ENCODE data around the gene NFYA. TPM values are rescaled to one million over a fixed set of nuclear protein-coding genes. Genes with fewer than 3 reads are reported as not detected.

The NFYA gene
- total RNA-seq, 1 donor from 2014 or later: 17.2 TPM

DNA sequence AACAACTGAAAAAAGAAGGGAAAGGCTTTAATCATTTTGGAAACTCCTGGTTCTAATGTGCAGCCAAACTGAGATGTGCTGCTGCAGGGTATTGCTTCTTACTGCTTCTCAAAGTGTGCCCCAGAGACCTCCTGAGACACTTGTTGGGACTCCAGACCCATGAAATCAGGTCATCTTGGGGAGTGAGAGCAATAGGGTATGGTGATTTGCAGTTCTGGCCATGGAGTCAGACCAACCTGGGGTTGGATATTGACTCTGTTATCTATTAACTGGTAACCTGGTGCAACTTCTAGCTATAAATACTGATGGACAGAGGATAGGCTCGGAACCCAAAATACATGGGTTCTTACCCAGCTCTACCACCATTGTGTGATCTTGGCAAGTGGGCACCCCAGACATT, 26.7 kb upstream of the NFYA start:
- DNase-seq (ENCODE audit: low read depth): no peak

DNA sequence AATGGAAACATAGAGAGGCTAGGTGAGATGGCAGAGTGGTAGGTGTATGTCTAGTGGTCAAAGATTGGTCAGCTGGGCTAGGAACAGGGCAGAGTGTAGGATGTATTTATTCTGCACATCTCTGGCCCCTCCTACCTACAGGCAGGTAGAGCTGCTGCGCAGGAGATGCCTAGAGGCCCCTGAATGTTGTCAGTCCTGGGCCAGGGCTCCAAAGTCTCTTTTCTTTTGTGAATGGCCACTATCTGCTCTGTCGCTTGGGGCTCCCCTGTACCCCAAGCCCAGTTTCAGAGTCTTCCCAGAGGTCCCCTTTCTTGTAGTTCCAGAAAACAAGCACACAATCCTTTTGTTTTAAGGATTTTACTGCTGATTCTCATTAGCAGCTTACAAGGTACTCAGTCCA, 25.5 kb upstream of the NFYA start:
- no peak for DNase-seq (ENCODE audit: low read depth)

DNA sequence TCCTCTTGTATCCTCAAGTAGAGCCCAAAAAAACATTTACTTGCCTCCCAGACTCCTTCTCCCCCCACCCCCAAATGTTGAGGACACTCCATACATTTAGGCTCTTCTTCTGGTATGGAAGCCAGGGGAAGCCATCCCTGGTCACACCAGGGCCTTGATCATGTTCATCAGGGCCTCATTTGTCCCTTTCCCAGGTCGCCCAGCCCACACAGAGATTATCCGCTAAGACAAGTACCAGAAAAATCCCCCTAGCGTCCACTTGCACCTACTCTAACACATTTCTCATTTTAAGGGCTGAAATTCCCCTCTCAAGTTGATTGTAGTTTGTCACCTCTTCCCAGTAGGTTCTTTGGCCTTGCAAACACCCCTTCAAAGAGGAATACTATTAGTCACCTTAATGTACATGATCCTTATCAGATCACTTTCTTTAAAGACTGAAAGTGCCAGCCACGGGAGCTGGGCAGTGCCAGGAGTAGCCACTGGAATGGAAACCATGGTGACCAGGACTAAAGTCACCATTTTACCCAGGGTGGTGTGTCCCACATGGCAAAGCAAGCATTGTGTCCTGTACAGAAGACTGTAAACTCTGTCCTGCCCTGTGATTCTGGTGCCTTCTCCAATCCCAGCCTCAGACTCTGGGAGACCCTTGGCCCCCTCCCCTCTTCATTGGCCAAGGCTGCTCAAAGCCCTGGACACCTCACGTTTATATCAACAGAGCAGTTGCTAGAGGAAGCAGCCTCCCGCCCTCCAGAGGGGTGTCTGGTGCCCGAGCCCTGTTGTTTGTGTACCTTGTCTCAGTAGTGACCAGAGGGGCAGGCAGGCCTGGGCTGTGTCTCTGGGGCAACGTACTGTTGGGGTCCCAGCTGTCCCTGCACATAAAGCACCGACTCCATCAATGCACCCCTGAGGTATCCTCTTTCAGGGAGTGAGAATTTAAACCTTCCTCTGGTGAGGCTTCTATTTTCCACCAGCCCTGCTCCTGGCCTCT, 24.7 kb upstream of the NFYA start:
- no peak for DNase-seq (ENCODE audit: low read depth)

DNA sequence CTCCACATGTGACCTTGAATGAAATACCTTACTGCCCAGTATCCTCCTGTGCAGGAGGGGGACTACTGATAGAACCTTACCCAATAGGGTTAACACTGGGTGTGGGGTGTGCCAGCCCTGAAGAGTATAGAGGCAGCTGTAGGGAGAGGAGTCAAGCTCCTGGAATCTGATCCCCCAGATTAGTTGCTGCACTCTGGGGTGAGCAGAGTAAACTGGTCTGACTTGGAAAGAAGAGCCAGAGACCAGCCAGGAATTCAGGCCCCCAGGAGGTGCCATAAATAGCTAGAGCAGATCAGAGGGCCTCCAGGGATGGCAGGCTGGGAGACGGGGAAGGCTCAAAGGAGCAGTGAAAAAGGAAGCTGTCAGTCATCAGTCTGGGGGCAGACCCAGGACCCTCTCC, 23.3 kb upstream of the NFYA start:
- DNase-seq (ENCODE audit: low read depth): peak; percentile 83

DNA sequence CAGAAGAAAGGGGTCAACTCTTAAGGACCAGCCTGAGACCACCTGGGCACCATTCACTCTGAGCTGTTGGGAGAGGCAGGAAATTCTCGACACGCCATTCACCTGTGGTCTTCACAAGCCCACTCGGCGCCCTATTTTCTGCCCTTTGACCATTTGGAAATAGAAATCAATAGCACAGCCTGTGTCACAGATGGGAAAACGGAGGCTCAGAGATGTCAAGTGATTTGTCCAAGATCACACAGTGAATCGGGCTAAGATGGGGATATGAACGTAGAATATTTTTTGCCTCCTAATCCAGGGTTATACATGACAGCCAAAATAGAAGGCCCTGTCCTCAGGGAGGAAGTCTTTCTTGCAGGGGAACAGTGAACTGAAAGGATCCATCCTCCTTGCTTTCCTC, 22.8 kb upstream of the NFYA start:
- no peak for DNase-seq (ENCODE audit: low read depth)

DNA sequence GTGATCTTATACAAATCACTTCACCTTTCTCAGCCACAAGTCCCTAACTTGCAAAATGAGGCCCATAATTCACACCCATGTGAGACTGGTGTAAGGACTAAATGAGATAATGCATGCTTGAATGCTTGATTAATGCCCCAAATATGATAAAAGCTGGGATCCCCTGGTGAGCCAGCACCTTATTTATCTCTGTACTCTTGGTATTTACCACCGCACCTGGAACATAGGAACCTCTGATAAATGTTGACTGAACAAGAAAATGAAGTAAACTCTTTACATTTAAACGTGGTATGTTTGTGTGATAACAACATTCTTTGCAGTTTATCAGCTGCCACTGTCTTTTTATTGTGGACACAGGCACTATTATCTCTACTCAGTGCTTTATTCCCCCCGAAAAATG, 22.2 kb upstream of the NFYA start:
- no peak for DNase-seq (ENCODE audit: low read depth)

DNA sequence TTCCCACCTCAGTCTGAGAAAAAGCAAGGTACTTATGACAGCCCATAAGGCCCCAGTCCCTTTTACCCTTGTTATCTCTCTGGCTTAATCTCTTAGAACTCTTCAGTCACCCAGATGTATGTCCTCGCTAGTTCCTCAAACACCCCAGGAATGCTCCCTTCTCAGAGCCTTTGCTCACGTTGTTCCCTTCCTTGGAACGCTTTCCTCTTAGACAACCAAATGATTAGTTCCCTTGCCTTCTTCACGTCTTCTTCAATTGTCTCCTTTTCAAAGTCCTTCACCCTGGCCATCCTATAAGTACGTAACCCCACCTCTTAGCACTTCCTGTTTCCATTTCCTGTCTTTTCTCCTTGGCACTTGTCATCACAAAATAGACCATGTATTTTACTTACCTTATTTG, 20.9 kb upstream of the NFYA start:
- no peak for DNase-seq (ENCODE audit: low read depth)

DNA sequence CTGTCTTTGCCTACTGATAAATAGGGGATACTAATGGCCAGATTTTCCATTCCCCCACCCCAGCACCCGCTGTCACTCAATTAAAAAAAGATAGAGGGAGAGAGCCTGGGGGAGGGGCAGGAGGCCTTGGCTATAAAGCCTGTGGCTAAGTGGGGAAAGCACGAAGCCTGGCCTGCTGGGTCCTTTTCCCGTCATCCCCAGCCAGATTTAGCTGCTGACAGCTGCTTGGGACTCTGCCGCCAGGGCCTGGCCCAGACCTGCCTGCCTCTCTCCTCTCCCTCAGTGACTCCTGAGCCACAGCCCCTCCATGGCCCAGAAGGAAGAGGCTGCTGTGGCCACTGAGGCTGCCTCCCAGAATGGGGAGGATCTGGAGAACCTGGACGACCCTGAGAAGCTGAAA, 19.7 kb upstream of the NFYA start, which contains the start of gene APOBEC2:
TSS of gene APOBEC2 (plus strand) at position 162 of the 400 bp plus-strand sequence. CDS start at position 308, 146 bp downstream.
- DNase-seq (ENCODE audit: low read depth): peak; percentile 92

DNA sequence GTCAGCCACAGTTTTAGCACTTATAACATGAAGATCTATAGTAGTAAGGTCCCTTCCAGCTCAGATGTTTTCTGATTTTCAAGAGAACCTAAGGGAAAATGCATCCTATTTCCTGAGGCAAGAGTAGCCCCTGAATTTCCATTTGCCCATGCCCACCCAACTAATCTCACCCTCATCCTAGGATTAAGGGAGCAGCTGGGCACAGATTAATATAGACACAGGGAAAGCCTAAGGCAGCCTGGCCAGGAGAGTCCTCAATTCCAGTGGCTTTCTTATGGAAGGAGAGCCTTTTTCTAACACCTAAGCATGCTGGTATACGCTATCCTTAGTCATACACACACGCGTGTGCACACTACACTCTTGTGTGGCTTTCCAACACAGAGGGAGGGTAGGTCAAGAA, 18.3 kb upstream of the NFYA start:
- no peak for DNase-seq (ENCODE audit: low read depth)

DNA sequence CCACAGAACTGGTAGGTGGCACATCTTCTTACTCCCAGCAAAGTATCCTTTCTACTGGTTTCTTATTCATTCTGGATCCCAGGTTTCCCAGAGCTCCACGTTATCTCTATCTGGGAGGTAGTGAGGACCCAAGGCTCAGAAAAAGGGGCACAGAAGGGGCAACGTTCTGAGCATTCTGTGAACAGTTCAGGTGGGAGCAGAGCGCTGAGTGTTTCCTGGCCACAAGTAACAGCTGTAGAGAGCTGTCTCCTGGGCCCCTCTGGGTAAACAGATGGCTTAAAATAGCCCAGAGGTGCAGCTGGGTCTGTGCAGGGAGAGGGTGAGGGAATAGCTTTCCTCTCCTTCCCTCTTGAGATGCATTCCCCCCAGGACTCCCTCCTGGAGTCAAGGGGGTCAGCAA, 17.6 kb upstream of the NFYA start:
- peak; percentile 75 for DNase-seq (ENCODE audit: low read depth)

DNA sequence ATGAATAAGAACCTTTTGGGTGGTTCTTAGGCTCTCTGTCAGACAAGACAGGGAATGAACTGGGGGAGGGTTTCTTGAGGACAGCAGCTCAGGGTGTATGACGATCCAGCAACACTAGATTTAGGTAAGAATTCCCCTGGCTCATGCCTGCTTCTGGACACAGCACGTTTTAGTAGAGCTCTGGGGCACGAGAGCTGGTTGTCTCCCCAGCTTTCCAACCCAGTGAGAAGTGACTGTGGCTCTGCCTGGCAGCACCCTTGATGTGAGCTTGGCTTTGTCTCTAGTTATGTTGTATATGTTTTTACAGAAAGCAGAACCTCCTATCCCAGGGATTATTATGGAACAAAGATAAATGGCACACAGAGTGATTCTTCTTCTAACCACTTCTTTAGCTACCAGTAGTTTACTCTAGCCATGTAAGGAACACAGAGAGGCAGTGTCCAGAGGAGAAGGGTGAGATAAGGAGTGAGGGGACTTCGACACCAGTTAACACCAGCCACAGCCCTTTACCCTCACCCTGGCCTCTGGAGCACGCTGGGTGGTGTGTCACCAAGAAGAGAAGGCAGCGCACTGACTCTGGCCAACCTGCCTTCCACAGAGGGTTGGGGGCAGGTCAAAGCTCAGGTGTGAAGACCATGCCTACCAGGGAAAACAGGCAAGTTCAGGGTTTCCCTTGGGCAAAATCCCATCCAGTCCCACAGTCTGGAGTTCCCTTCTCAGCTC, 15.8 kb upstream of the NFYA start:
- no peak for DNase-seq (ENCODE audit: low read depth)

DNA sequence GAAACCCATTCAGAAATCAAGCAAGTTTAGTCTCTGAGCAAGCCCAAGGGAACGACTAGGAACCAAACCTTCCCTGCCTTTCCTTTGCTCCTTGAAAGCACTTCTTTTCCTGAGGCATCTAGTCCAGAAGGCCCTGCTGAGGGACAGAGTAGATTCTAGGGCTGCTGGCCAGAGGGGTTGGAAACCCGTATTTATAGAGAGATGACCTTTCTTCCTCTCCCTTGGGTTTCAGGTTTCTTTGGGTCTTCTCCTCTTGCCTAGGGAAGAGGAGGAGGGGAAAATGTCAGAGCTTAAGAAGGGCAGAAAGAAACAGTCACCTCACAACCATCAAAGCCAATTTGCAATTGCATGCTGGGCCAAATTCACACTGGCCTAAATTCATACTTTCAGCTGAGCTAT, 14.0 kb upstream of the NFYA start:
- DNase-seq (ENCODE audit: low read depth): peak; percentile 72

DNA sequence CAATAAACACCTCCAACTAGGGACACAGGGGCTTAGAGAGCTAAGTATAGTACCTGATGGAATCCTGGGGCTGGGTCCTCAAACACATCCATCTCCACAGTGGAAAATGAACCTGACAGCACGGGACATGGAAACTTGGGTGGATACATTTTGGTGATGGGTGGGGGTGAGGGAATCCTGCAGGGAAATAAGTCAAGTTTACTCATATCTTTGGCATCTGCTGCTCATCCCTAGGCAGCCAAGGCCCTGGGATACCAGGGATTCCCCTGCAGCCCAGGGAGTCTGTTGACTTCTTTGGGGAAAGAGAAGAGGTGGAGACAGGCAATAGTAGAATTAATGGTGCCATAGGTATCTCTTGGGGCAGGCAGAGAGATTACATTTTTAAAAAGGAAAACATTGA, 13.2 kb upstream of the NFYA start:
- peak; percentile 66 for DNase-seq (ENCODE audit: low read depth)

DNA sequence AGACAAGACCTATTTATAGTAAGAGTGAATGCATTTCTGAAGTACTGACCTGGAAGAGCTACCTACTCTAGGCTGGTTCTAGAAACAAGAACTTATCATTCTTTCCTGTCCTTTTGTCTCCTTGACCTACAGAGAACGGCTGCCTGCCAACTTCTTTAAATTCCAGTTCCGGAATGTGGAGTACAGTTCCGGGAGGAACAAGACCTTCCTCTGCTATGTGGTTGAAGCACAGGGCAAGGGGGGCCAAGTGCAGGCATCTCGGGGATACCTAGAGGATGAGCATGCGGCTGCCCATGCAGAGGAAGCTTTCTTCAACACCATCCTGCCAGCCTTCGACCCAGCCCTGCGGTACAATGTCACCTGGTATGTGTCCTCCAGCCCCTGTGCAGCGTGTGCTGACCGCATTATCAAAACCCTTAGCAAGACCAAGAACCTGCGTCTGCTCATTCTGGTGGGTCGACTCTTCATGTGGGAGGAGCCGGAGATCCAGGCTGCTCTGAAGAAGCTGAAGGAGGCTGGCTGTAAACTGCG, 11.5 kb upstream of the NFYA start:
- no peak for DNase-seq (ENCODE audit: low read depth)

DNA sequence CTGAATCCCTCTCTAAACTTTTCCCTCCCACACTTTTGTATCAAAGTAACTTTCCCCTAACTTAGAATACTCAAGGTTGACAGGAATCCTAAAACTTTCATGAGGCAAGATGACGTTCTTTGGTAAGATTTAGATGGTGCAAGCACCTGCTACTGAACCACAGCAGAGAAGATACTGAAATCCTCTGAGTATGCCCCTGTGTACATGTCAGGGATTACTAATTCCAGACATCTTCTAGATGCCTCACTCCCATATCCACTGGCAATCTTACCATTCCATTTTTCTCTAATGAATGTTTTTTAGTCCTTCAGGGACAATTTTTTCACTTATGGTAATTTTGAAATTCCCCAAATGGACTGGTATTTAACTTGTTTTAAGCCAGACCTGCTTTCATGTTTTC, 10.7 kb upstream of the NFYA start:
- no peak for DNase-seq (ENCODE audit: low read depth)

DNA sequence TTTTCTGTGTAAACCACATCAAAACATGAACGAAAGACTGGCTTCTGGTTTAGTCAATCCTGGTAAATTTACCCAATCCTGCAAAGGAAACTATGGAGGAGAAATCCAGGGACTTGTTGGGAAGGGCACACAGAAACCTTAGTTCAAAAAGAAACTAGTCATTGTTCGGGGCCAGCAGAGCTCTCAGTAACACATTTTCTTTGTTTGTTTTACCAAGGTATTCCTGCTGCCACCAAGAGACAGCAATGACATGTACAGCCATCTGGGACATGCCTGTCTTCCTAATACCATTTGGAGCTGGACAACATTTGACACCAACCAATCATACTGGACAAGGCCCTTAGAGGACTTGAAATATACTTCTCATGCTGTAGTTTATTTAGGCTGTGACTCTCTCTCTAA, 8.9 kb upstream of the NFYA start:
- peak; percentile 70 for DNase-seq (ENCODE audit: low read depth)

DNA sequence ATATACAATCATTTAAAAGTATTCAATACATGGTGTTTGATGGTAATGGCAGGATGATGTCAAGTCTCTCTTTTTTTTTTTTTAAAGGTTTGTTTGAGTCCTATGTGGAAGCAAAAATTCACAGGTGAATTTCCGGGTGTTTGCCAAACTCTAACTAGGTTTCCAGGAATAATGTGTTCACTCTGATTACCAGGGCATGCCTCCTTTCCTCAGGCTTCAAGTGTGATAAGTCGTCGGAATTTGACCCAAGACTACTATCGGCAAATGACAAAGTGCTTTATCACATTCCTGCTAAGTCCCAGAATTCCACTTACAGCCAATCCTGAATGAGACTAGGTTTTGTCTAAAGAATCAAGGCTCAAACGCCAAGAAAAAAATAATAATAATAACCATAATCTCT, 7.9 kb upstream of the NFYA start:
- DNase-seq (ENCODE audit: low read depth): no peak

DNA sequence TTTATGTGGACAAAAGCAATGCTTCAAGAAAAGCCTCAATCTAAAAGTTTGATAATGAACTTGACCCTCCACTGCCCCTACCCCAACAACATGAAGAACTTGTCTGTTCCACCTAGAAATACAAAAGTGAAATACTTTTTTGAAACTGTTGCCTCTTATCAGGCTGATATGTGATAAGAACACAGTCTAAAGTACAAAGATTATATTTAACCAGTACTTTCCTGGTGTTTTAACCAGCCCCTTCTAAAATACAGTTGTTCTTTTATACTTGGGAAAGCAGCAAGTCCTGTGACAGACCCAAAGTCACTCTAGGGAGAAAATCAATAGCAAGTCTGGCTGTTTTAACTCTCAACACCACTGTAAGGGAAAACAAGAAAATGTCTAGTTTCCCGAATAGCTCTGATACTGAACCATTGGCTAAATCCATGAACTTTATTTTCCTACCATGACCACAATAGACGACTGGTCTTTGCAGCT, 7.2 kb upstream of the NFYA start:
- no peak for DNase-seq (ENCODE audit: low read depth)

DNA sequence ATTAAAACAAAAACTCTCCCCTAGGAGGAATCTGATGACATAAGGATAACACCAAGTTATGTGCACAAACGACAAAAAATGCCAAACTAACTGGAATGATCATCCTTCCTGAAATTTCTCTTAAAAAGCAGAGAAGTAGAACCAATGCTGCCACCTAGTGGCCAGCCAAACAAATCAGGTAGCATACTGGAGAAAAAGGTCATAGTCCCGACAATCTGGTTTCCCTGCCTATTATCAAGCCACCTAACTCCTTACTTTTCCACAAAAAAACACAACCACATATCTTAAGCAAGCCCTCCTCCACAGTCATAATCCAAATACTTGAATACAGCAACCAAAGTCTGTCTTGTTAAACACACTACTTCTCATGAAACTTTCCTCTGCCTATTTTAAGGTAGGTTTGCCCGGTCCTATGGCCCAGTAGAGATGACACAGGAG, 5.9 kb upstream of the NFYA start:
- peak; percentile 80 for DNase-seq (ENCODE audit: low read depth)

DNA sequence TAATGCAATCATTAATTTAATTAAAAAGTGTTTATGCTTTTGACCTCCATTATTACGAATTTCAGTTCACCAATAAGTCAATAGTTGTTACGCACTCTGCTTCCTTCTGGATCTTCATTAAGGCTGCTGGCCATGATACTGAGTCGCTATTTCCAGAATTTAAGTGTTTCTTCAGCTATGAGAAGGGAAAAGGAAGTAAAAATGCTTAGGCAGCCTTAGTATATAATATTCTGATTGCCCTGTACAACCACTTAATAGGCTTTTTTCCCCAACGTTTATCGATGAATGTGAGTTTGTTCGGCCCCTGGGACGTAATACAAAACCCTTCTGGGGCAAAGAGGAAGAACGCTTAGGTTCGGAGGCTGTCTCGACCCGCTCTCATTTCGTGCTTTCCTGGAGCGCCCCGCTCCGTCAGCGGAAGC, 1.3 kb upstream of the NFYA start:
- no peak for DNase-seq (ENCODE audit: low read depth)

DNA sequence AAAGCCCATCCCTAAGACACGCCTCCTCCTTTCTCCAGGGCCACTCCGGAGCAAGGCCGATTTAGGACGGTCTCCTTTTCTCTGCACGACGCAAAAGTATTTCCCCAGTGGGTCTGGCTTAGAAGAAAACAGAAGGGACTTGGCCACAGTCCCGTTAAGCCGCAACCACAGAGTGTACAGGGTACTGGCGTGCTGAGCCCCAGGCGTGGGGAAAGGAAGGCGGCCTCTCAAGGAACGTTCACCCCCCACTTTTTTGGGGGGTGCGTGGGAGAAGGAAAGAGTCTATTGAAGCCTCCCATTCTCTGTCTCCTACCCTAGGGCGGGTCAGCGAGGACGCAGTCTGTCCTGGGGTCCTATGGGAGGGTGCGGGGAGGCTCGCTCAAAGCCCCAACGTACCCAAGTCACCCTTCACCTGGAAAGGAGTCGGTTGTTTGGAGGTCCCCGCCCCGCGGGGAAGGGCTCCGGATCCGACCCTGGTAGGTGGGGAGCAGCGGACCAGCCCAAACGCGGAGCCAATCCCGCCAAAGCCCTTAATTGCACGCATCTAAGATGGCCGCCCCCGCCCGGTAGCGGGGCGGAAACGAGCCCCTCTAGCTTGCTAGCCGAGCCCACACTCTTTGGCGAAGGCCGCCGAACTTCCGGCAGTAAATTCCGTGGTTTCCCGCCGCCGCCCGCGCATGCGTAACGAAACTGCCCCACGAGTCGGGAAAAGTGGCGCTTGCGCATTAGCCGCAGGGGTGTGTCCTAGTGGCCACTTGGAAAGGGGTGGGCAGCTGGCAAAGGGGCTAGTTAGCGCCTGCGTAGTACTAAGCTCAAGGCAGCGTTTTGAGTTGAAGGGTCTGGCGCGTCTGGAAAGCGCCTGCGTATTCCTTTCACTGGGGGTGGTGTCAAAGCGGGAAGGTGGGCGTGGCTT, 595 bp upstream of the NFYA start, which contains the start of gene OARD1:
TSS of gene OARD1 (minus strand) at position 434 of the 913 bp plus-strand sequence. CDS start 722 bp downstream, outside the sequence.
- DNase-seq (ENCODE audit: low read depth): peak; percentile 100
